Measurements from ENCODE around the gene CSAD.

GRCh38 chr12:53160673-53161072 is 20.1 kb downstream of the CSAD start:
- TF ChIP-seq LEF1 (IDR thresholded peaks at IDR 0.05; ENCODE audit: borderline replicate concordance) (no peak), BHLHE40 (IDR thresholded peaks at IDR 0.05; ENCODE audit: borderline replicate concordance) (no peak), ARNT (IDR thresholded peaks at IDR 0.05) (no peak), FOXA1 (IDR thresholded peaks at IDR 0.05) (no peak)

All from HEK293T (cell line).